Nephron progenitor cell (in vitro differentiated cells): ENCODE measurements around the gene RALGAPA1.
A peak's percentile ranks its signal among the peaks of the same experiment; 100 is the strongest.

Experiments
- DNase-seq: peaks from one replicate; pipeline ENCODE4 v3.0.0; 2021
- H3K27ac Mint-ChIP-seq: 2 replicates; pipeline ENCODE4 v1.8.0; 2021; ENCODE audit warnings: mild to moderate bottlenecking, moderate library complexity, mixed read lengths
- H3K27me3 Mint-ChIP-seq: 2 replicates; pipeline ENCODE4 v1.8.0; 2021; ENCODE audit warnings: mild to moderate bottlenecking, low read depth, mixed read lengths; ENCODE audit not compliant: poor library complexity
- H3K36me3 Mint-ChIP-seq: 2 replicates; pipeline ENCODE4 v1.8.0; 2021; ENCODE audit warnings: low read depth, mixed read lengths
- H3K4me1 Mint-ChIP-seq: 2 replicates; pipeline ENCODE4 v1.8.0; 2021; ENCODE audit warnings: mixed read lengths
- H3K4me3 Mint-ChIP-seq: 2 replicates; pipeline ENCODE4 v1.8.0; 2021; ENCODE audit warnings: mild to moderate bottlenecking, moderate library complexity, mixed read lengths
- H3K9me3 Mint-ChIP-seq: 2 replicates; pipeline ENCODE4 v1.8.0; 2021; ENCODE audit warnings: mild to moderate bottlenecking, moderate library complexity, mixed read lengths
- CTCF ChIP-seq: fragments of 200-600 bp; sonication (generic); IDR thresholded peaks from 2 replicates; pipeline ENCODE4 v1.5.0; 2021; ENCODE audit warnings: antibody characterized with exemption

The RALGAPA1 gene

GRCh38 chr14:35543006-35543405 is 266.1 kb downstream of the RALGAPA1 start:
- DNase-seq: no peak
- H3K9me3 Mint-ChIP-seq: no peaks in the 10 kb centered on the region
- no peaks in the 10 kb centered on the region for H3K4me1 Mint-ChIP-seq
- no peak overlapping the region for H3K27ac Mint-ChIP-seq
- TF ChIP-seq CTCF: no peak
- H3K4me3 Mint-ChIP-seq: no peak overlapping the region
- H3K36me3 Mint-ChIP-seq: no peaks in the 10 kb centered on the region
- peaks cover 9% of the 10 kb centered on the region for H3K27me3 Mint-ChIP-seq

- peaks cover 39% of the 10 kb centered on the region for H3K27me3 Mint-ChIP-seq
- no peak overlapping the region for H3K4me3 Mint-ChIP-seq
- peaks cover 4% of the 10 kb centered on the region for H3K4me1 Mint-ChIP-seq
- no peak for TF ChIP-seq CTCF
- no peaks in the 10 kb centered on the region for H3K36me3 Mint-ChIP-seq
- no peaks in the 10 kb centered on the region for H3K9me3 Mint-ChIP-seq
- no peak for DNase-seq
- no peak overlapping the region for H3K27ac Mint-ChIP-seq
These were observed 269.1 kb downstream of the RALGAPA1 start for GRCh38 chr14:35539969-35540368.

GRCh38 chr14:35535483-35536112 is 273.5 kb downstream of the RALGAPA1 start:
- H3K36me3 Mint-ChIP-seq: no peaks in the 10 kb centered on the region
- no peak for TF ChIP-seq CTCF
- H3K4me1 Mint-ChIP-seq: peaks cover 10% of the 10 kb centered on the region
- H3K27me3 Mint-ChIP-seq: peaks cover 77% of the 10 kb centered on the region
- H3K9me3 Mint-ChIP-seq: no peaks in the 10 kb centered on the region
- H3K4me3 Mint-ChIP-seq: peak overlapping the region; percentile 15
- DNase-seq: no peak
- H3K27ac Mint-ChIP-seq: no peak overlapping the region

- Mint-ChIP-seq H3K27ac (no peak overlapping the region), H3K36me3 (no peaks in the 10 kb centered on the region), H3K4me3 (peak overlapping the region; percentile 71), H3K9me3 (no peaks in the 10 kb centered on the region), H3K27me3 (peaks cover 83% of the 10 kb centered on the region), H3K4me1 (peaks cover 10% of the 10 kb centered on the region)
- no peak for TF ChIP-seq CTCF
- peak; percentile 91 for DNase-seq
These were observed 274.1 kb downstream of the RALGAPA1 start for GRCh38 chr14:35534873-35535482.

GRCh38 chr14:35534208-35534872 is 274.8 kb downstream of the RALGAPA1 start:
- peak; percentile 24 for DNase-seq
- Mint-ChIP-seq H3K27me3 (peaks cover 89% of the 10 kb centered on the region), H3K4me1 (peaks cover 10% of the 10 kb centered on the region), H3K4me3 (peak overlapping the region; percentile 78), H3K36me3 (no peaks in the 10 kb centered on the region), H3K9me3 (no peaks in the 10 kb centered on the region), H3K27ac (no peak overlapping the region)
- TF ChIP-seq CTCF: no peak
